Measurements from ENCODE around the gene B3GLCT. TPM values are rescaled to one million over a fixed set of nuclear protein-coding genes. Genes with fewer than 3 reads are reported as not detected.

Gene B3GLCT
- total and polyA plus RNA-seq, 12 donors: 3.1 to 28.1 (median 18.8) TPM

DNA sequence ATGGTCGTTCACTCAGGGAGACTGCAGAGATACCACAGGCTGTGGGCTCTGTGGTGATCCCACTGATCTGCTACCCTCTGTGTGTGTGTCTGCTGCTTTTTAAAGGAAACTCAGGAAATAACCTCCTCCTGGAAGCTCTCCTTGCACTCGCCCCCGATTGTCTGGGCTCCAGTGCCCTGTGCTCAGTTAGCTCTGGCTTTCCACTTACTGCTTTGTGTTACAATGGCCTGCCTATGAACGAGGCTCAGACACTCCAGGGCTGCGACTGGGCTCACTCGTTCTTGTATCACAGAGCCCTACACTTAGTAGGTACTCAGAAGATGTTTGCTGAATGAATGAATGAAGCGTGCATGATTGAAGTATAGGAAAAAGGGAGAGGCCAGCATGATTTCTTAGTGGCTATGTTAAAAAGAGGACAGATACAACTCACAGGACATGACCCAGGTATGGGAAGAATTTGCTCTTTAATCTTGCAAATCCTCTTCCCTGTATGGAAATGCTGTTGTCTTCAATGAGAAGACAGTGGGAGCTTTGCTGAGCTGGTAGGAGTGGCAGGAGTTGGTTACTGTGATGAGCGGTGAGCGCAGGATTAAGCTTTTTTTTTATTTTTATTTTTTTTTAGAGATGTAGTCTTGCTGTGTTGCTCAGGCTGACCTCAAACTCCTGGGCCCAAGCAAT is 26.4 kb downstream of the B3GLCT start:
- no peaks in the 10 kb centered on the region for H3K27me3 ChIP-seq
- TF ChIP-seq, protein P1, sequence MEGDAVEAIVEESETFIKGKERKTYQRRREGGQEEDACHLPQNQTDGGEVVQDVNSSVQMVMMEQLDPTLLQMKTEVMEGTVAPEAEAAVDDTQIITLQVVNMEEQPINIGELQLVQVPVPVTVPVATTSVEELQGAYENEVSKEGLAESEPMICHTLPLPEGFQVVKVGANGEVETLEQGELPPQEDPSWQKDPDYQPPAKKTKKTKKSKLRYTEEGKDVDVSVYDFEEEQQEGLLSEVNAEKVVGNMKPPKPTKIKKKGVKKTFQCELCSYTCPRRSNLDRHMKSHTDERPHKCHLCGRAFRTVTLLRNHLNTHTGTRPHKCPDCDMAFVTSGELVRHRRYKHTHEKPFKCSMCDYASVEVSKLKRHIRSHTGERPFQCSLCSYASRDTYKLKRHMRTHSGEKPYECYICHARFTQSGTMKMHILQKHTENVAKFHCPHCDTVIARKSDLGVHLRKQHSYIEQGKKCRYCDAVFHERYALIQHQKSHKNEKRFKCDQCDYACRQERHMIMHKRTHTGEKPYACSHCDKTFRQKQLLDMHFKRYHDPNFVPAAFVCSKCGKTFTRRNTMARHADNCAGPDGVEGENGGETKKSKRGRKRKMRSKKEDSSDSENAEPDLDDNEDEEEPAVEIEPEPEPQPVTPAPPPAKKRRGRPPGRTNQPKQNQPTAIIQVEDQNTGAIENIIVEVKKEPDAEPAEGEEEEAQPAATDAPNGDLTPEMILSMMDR (IDR thresholded peaks at IDR 0.05): no peak
- H3K27ac ChIP-seq: peak overlapping the region in 5 of 10 donors; percentile 35 to 59 (median 56)
- 86 to 91% methylated on average over 9 of the region's 9 CpGs for WGBS, 2 donors
- peaks cover 0 to 10% (median 0%) of the 10 kb centered on the region in 9 donors for H3K36me3 ChIP-seq
- ATAC-seq (peak in 2 of 8 donors; percentile 15 to 20), DNase-seq (no peak)
- H3K9me3 ChIP-seq: no peaks in the 10 kb centered on the region
- intact Hi-C loops (cut with DNase I): no loop called here
- peaks cover 0 to 47% (median 24%) of the 10 kb centered on the region in 9 donors for H3K4me1 ChIP-seq
- H3K4me3 ChIP-seq: no peak overlapping the region

DNA sequence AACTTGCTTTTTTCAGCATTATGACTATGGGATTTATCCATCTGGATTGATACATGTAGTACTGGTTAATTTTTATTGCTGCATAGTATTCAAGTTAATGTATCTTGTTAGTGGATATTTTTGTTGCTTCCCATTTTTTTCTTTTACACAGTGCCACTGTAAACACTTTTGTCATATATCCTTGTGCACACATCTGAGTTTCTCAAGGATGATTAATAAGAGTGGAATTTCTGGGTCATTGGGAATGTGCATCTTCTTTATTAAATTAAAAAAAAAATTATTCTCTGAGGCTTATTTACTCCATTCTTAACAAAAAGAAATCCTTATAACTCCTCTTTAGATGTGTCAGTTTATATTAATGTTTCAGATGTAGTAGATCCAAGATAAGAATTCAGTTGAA is 27.3 kb downstream of the B3GLCT start:
- DNase-seq: no peak
- no peaks in the 10 kb centered on the region for H3K9me3 ChIP-seq
- H3K36me3 ChIP-seq: peaks cover 0 to 10% (median 0%) of the 10 kb centered on the region in 9 donors
- H3K27ac ChIP-seq: peak overlapping the region in 1 of 10 donors; percentile 49
- peaks cover 0 to 40% (median 24%) of the 10 kb centered on the region in 9 donors for H3K4me1 ChIP-seq
- ATAC-seq: no peak
- H3K27me3 ChIP-seq: no peaks in the 10 kb centered on the region
- H3K4me3 ChIP-seq: no peak overlapping the region
- intact Hi-C loops (cut with DNase I): no loop called here
- TF ChIP-seq, protein P1 (IDR thresholded peaks at IDR 0.05): no peak

DNA sequence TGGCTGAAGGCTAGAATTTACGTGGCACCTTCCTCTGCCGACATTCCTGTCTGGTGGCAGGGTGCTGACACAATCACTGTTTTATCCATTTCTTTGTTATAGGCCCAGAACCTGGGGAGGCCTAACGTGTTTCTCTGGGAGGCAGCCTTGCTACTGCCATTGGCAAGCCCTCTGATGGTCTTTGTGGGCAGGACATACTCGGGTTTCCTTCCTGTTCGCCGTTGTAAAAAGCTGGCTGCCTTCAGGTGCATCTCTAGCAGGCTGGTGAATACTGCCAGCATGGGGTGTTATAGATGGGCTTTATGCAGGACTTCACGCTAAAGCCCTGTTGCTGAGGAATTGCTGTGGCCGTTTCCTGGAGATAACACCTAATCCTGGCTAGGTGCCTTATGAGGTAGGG is 28.1 kb downstream of the B3GLCT start:
- Histone ChIP-seq H3K4me1 (peaks cover 0 to 39% (median 20%) of the 10 kb centered on the region in 9 donors), H3K27me3 (no peaks in the 10 kb centered on the region), H3K27ac (peak overlapping the region in 4 of 10 donors; percentile 20 to 49 (median 23)), H3K4me3 (no peak overlapping the region), H3K36me3 (peaks cover 0 to 10% (median 0%) of the 10 kb centered on the region in 9 donors), H3K9me3 (no peaks in the 10 kb centered on the region)
- 64 to 67% methylated on average over 8 of the region's 8 CpGs for WGBS, 2 donors
- ATAC-seq (no peak), DNase-seq (no peak)
- intact Hi-C loops (cut with DNase I): no loop called here
- TF ChIP-seq, protein P1 (IDR thresholded peaks at IDR 0.05): no peak

- H3K27me3 ChIP-seq: no peaks in the 10 kb centered on the region
- DNase-seq (no peak), ATAC-seq (peak in 5 of 8 donors; percentile 31 to 61 (median 49))
- H3K4me3 ChIP-seq: no peak overlapping the region
- no peaks in the 10 kb centered on the region for H3K4me1 ChIP-seq
- 82 to 85% methylated on average over 6 of the region's 6 CpGs for WGBS, 2 donors
- H3K9me3 ChIP-seq: no peaks in the 10 kb centered on the region
- no peak overlapping the region for H3K27ac ChIP-seq
- TF ChIP-seq, protein P1 (IDR thresholded peaks at IDR 0.05): peak in 6 of 9 donors; percentile 10 to 36 (median 22)
- peaks cover 0 to 6% (median 0%) of the 10 kb centered on the region in 9 donors for H3K36me3 ChIP-seq
- intact Hi-C loops (cut with DNase I): loop anchor here in 8 of 10 donors (2.0 to 10.0 kb wide), 6 partner anchors 184 to 510 kb away; no protein-coding TSS in a partner anchor
Measured at GRCh38 chr13:31234729-31235128, 35.0 kb downstream of the B3GLCT start.
